Fibroblast of lung (primary cell): ENCODE data around the gene INTS14. TPM values are rescaled to one million over a fixed set of nuclear protein-coding genes. Genes with fewer than 3 reads are reported as not detected.
A peak's percentile ranks its signal among the peaks of the same experiment; 100 is the strongest.

Source experiments
- DNase-seq, 2 donors: peaks; one replicate each; pipeline versions ENCODE4 v3.0.0 to v3.0.0-alpha.2; 2010; ENCODE audit warnings: low read depth in 2 of 2
- H2AFZ ChIP-seq: 2 replicates; pipeline ENCODE4 v1.5.1; 2012; ENCODE audit warnings: low read length, control low read depth, inconsistent platforms
- H3K27ac ChIP-seq: 2 replicates; pipeline ENCODE4 v1.5.1; 2011; ENCODE audit warnings: low read length, control low read depth; ENCODE audit not compliant: insufficient read depth
- H3K27me3 ChIP-seq: 2 replicates; pipeline ENCODE4 v1.5.1; 2011; ENCODE audit warnings: mild to moderate bottlenecking, low read length; ENCODE audit not compliant: control insufficient read depth, insufficient read depth
- H3K36me3 ChIP-seq: 2 replicates; pipeline ENCODE4 v1.5.1; 2011; ENCODE audit warnings: low read length; ENCODE audit not compliant: control insufficient read depth, insufficient read depth
- H3K4me1 ChIP-seq: 2 replicates; pipeline ENCODE4 v1.5.1; 2011; ENCODE audit warnings: low read length; ENCODE audit not compliant: control insufficient read depth, insufficient read depth; ENCODE audit errors: extremely low read depth
- H3K4me2 ChIP-seq: 2 replicates; pipeline ENCODE4 v1.5.1; 2011; ENCODE audit warnings: low read length, control low read depth; ENCODE audit not compliant: insufficient read depth; ENCODE audit errors: extremely low read depth
- H3K4me3 ChIP-seq, 4 experiments: fragments of 200-600 bp in 1 of 4; sonication (generic) in 1 of 4; replicated peaks in 1 of 4; 2 replicates each; pipeline ENCODE4 v1.5.1; 2011 to 2016; ENCODE audit warnings: low read length in 4 of 4, low read depth in 3 of 4, mild to moderate bottlenecking in 3 of 4, control low read depth in 2 of 4, inconsistent platforms in 1 of 4, mixed read lengths in 1 of 4; ENCODE audit not compliant: insufficient read depth in 1 of 4; ENCODE audit errors: control extremely low read depth in 1 of 4
- H3K79me2 ChIP-seq: 2 replicates; pipeline ENCODE4 v1.5.1; 2012; ENCODE audit warnings: mild to moderate bottlenecking, low read length, inconsistent platforms; ENCODE audit not compliant: control insufficient read depth, insufficient read depth
- H3K9ac ChIP-seq: 2 replicates; pipeline ENCODE4 v1.5.1; 2011; ENCODE audit warnings: mild to moderate bottlenecking, low read length, control low read depth; ENCODE audit not compliant: insufficient read depth
- H3K9me3 ChIP-seq: 2 replicates; pipeline ENCODE4 v1.5.1; 2012; ENCODE audit warnings: low read depth, low read length; ENCODE audit not compliant: control insufficient read depth, insufficient read depth
- H4K20me1 ChIP-seq: 2 replicates; pipeline ENCODE4 v1.5.1; 2011; ENCODE audit warnings: low read length; ENCODE audit not compliant: control insufficient read depth, insufficient read depth; ENCODE audit errors: extremely low read depth
- CTCF ChIP-seq, 2 donors: IDR thresholded peaks in 1 of 2; conservative IDR thresholded peaks in 1 of 2; 1 replicate in 1 of 2; 2 replicates in 1 of 2; pipeline ENCODE4 v1.5.1; 2011 to 2012; ENCODE audit warnings: low read length in 2 of 2, control low read depth in 1 of 2, inconsistent platforms in 1 of 2, low read depth in 1 of 2, mild to moderate bottlenecking in 1 of 2
- EZH2 ChIP-seq: IDR thresholded peaks from 2 replicates; pipeline ENCODE4 v1.5.1; 2012; ENCODE audit warnings: low read length, control low read depth, mild to moderate bottlenecking; ENCODE audit errors: missing control alignments
- polyA plus RNA-seq, 2 donors: library from polyadenylated mRNA; depleted of rRNA in 1 of 2; stranded (reverse) in 1 of 2; unstranded in 1 of 2; fragments of >200 nt; gene quantifications; 2 replicates each; pipeline ENCODE4 v1.2.1, GENCODE V29; 2011 to 2012; ENCODE audit warnings: missing spikeins in 1 of 2
- total RNA-seq: library from RNA; depleted of rRNA; stranded (reverse); fragments of >200 nt; gene quantifications from 2 replicates; pipeline ENCODE4 v1.2.1, GENCODE V29; 2014

The INTS14 gene
- total and polyA plus RNA-seq, 2 donors (not counting 1 experiment from before 2014, with no cell fraction given) = 31.5 to 55.9 TPM

GRCh38 chr15:65612949-65613744 lies 2.2 kb upstream of the INTS14 start:
- no peak for DNase-seq
- H4K20me1 ChIP-seq = no peaks in the 10 kb centered on the region
- no peaks in the 10 kb centered on the region for H3K9me3 ChIP-seq
- peaks cover 20% of the 10 kb centered on the region for H3K79me2 ChIP-seq
- H3K9ac ChIP-seq = no peak overlapping the region
- peaks cover 9% of the 10 kb centered on the region for H3K4me1 ChIP-seq
- no peak overlapping the region for H2AFZ ChIP-seq
- no peaks in the 10 kb centered on the region for H3K27me3 ChIP-seq
- no peak overlapping the region for H3K4me3 ChIP-seq
- H3K4me2 ChIP-seq = no peak overlapping the region
- no peaks in the 10 kb centered on the region for H3K36me3 ChIP-seq
- no peak overlapping the region for H3K27ac ChIP-seq
- no peak for TF ChIP-seq EZH2
- no peak for TF ChIP-seq CTCF (conservative IDR thresholded peaks at IDR 0.05 in 1 of 2, IDR thresholded peaks at IDR 0.05 in 1 of 2; ENCODE audit: low read depth in 1 of 2, low read length in 2 of 2)

- no peak overlapping the region for H3K9ac ChIP-seq
Measured at GRCh38 chr15:65612616-65612946, 1.6 kb upstream of the INTS14 start.

More at GRCh38 chr15:65612616-65612946, 1.6 kb upstream of the INTS14 start:
- Histone ChIP-seq H2AFZ (peak overlapping the region; percentile 5), H3K27ac (no peak overlapping the region), H3K36me3 (no peaks in the 10 kb centered on the region), H3K4me2 (peak overlapping the region; percentile 15), H3K27me3 (no peaks in the 10 kb centered on the region), H3K9me3 (no peaks in the 10 kb centered on the region), H3K79me2 (peaks cover 20% of the 10 kb centered on the region), H4K20me1 (no peaks in the 10 kb centered on the region), H3K4me1 (peaks cover 9% of the 10 kb centered on the region), H3K4me3 (no peak overlapping the region)
- peak in 1 of 2 donors; percentile 4 for DNase-seq
- no peak for TF ChIP-seq CTCF (conservative IDR thresholded peaks at IDR 0.05 in 1 of 2, IDR thresholded peaks at IDR 0.05 in 1 of 2; ENCODE audit: low read depth in 1 of 2, low read length in 2 of 2)
- TF ChIP-seq EZH2 = no peak
